Ramos (cell line): Measurements from ENCODE around the gene TCIRG1.
"Not testable (repeated sequence)": the region's sequence is repeated elsewhere in the genome, so short reads cannot be mapped to it uniquely, and the experiment has no call there.

Experiments
- in situ Hi-C: fragments of 300-500 bp; cut with MboI; formaldehyde crosslinking; loops from one replicate; pipeline ENCODE4 v1.14.3; 2022; ENCODE audit warnings: low sequenced_read_pairs; ENCODE audit not compliant: unreplicated experiment

The TCIRG1 gene, protein sequence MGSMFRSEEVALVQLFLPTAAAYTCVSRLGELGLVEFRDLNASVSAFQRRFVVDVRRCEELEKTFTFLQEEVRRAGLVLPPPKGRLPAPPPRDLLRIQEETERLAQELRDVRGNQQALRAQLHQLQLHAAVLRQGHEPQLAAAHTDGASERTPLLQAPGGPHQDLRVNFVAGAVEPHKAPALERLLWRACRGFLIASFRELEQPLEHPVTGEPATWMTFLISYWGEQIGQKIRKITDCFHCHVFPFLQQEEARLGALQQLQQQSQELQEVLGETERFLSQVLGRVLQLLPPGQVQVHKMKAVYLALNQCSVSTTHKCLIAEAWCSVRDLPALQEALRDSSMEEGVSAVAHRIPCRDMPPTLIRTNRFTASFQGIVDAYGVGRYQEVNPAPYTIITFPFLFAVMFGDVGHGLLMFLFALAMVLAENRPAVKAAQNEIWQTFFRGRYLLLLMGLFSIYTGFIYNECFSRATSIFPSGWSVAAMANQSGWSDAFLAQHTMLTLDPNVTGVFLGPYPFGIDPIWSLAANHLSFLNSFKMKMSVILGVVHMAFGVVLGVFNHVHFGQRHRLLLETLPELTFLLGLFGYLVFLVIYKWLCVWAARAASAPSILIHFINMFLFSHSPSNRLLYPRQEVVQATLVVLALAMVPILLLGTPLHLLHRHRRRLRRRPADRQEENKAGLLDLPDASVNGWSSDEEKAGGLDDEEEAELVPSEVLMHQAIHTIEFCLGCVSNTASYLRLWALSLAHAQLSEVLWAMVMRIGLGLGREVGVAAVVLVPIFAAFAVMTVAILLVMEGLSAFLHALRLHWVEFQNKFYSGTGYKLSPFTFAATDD

DNA sequence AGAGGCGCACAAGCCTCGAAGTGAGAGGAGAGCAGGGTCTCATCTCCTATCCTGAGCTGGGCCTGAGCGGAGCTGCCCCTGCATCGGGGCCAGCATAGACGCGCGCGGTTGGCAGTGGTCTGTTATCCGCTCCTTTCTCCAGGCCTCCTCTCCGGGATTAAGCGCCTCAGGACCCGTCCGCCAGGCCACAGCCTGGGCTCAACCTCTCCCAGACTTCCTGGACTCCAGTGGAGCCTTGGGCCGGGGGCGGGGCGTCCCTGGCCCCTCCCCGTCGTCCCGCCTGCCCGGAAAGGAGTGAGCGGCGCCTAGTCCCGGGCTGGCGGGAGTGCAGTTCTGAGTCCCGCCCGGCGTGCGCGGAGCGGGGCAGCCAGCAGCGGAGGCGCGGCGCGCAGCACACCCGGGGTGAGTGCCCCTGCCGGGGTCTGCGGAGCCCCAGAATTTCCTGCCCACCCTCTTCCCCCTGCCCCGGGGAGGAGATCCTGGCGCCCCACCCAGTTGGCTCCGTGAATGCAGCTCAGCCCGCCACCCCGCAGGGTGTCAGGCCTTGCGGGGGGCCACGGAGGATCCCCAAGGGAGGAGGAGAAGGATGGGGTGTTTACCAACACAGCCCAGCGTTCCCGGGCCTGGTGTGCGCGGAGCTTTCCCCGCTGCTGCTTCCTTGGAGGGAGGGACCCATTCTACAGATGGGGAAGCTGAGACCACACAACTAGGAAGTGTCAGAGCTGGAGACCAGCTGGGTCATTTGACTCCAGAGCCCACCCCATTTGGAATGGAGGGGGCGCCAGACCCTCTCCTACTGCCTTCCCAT is at the start of gene TCIRG1:
TCIRG1 (plus strand) TSS at position 308 of the 808 bp plus-strand sequence. CDS start 2,247 bp downstream, outside the sequence.
- in situ Hi-C loops = no loop called here

DNA sequence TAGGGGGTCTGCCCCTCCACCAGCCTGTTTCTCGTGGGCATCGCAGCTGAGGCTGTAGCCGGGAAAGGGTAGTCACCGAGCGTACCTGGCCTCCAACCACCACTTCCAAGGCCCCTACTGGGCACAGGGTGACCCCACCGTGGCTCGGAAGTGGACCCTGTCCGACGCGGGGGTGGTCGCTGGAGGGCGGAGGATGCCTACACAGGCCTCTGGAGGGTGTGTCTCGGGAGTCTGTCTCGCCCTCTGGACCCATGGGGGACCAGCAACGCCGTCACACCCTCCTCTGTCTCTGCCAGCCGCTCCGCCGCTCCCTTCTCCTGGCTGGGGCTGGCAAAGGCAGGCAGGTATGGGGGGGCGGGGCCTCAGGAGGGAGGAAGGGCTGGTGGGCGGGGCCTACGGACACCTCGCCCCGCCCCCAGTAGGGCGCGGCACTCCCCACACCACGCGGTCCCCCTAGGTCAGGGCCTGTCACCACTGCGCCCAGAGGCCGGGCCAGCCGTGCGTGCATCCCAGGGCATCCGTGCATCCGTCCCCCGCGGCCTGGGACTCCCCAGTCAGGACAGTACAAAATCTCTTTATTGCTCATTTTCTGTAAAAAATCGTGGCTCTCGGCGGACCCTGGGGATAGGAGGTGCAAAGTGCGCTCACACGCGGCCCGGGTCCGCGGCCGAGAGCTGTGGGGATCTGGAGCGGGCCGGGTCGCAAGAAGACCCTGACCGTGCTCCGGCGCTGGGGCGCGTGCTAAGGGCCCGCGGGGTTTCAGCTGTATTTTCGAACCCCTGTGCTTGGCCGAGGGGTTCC is 48.1 kb upstream of the TCIRG1 start:
- in situ Hi-C loops = not testable (repeated sequence)

DNA sequence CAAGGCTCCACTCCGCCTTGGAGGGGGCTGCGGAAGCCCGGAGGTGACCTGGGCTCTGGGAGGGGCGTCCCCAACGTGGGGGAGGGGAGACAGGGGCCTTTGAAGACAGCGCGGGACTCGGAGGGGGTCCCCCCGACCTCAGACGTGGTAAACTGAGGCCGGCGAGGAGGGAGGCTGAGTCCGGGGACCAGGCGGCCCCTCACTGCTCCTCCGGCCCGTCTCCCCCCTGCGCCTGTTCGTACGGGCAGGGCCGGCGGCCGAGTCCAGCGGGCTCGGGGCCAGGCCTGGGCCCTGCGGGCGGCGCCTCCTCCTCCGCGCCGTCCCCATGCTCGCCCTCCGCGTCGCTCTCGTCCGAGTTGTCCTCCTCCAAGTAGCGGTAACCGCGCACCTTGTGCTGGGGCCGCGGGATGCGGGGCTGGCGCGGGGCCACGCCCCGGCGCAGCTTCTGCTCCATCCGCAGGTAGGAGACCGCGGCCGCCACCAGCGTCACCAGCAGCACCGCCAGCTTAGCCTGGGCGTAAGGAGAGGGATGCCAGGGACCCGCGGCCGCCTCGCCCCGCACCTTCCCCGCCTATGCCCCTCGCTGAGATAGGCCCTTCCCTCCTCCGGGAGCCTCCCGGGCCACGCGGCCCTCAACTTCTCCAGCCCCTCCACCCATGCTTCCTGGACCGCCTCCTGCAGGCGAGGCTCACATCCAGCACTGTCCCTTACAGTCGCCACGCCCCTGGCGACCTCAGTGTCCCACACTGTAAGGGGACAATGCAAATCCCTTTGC is 47.3 kb upstream of the TCIRG1 start:
- in situ Hi-C loops = not testable (repeated sequence)

DNA sequence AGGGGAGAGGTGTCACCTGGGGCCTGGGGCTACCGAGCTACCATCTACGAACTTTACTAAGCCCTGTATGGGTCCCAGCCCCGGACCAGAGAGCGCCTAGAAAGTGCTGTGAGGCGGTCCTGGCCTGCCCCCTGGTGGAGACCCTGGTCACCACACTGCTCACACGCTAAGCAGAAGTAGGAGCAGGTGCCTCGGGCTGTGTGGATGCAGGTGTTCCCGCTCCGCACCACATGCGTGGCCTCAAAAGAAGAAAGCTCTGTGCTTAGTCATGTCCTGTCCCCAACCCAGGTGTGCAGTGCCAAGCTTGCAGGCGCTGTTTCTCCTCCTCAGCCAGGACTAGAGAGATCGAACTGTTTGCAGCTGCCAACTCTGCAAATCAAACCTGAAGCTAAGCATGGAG is 45.0 kb upstream of the TCIRG1 start:
- in situ Hi-C loops = not testable (repeated sequence)

DNA sequence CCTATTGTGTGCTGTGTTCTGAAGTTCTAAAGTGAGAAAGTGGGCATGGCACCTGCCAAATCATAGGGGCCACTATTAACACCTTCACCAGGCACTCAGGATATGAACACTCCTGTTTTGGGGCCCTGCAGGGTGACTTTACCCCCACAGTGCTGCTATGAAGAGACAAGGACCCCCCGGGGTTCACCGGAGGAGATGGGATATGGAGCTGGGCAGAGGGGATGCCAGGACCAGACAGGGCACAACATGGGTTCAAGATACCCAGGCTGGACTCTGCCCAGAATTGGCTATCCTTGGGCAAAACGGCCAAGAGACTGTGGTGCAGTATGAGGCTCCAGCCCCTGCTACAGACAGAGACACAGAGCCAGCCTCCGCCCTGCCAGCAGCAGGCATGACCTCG is 44.4 kb upstream of the TCIRG1 start:
- in situ Hi-C loops = not testable (repeated sequence)

DNA sequence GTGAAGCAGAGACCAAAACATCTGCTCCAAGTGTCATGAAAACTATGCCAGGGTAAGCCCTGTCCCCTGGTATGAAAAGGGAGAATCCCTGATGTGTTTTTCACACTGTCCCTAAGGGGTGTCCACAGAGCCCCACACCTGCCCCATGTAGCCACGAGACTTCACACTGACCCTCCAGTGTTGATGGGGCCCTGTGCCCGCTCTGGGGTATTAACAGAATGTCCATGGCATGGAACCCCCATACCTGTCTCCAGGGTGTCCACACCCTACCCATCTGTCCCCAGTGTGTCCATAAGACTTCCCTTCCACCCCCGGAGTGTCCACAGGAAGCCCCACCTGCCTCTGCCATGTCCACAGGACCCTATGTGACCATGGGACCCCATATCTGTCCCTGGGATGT is 43.7 kb upstream of the TCIRG1 start:
- in situ Hi-C loops = not testable (repeated sequence)

DNA sequence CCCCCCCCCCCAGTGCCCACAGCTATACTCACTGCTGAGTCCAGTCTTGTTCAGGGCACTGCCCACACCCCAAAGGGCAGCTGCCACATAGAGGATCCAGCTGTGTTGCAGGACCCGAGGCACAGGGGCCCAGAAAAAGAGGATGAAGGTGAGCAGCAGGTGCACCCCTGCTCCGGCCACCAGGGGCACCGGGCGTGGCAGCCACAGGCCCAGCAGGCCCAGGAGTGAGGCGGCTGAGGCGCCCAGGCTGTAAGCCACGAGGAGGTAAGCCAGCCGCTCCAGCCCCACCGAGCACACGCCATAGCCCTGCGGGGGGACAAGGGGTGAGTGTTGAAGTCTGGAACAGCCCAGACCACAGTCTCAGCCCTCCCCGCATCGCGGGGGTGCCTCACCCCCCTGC is 43.2 kb upstream of the TCIRG1 start:
- in situ Hi-C loops = not testable (repeated sequence)

DNA sequence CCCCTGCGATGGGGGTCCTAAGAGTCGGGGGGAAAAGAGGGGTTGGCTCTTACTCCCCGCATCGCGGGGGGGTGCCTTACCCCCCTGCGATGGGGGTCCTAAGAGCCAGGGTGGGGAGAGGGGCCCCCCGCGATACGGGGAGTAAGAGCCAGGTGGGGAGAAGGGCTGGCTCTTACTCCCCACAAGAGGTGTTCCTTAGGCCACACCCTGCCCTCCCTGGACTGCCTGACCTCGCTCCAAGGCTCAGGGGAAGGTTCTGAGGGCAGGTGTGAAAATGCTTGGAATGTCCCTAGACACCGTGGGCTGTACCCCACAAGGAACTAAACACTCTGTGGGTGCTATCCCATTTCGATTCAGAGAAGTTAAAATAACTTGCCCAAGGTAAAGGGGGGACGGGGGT is 42.8 kb upstream of the TCIRG1 start:
- in situ Hi-C loops = no loop called here

DNA sequence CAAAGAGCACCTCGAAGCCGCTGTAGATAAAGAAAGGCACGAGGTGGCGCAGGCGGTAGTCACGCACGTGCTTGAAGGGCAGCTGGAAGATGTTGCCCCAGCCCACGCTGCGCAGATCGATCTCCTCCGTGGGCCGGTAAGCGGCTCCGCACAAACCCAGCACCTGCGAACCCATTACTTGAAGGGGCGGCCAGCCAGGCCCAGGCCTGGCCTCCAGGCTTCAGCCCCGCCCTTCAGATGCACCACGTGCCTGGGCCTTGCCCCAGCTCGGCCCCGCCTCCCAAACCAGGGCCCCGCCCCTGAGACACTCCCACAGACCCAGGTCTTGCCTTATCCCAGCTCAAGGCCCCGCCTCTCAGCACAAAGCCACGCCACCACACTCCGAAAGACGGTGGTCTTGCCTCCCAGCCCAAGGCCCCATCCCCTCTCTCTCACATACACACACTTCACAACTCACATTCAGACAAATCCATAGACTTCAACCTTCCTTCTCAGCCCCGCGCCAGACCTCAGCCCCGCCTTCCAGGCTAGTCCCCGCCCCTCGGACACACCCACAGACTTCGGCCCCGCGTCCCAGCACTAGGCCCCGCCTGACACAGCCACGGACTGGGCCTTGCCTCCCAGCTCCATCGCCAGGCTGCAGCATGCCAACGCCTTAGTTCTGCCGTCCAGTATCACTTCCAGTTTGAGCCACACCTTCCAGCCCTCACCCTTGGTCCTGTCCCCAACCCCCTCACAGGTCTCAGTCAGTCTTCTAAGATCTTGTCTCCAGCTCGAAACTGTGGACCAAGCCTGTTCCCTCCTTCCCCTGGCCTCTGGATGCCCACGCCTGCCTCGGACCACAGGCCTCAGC is 42.0 kb upstream of the TCIRG1 start:
- in situ Hi-C loops = no loop called here

DNA sequence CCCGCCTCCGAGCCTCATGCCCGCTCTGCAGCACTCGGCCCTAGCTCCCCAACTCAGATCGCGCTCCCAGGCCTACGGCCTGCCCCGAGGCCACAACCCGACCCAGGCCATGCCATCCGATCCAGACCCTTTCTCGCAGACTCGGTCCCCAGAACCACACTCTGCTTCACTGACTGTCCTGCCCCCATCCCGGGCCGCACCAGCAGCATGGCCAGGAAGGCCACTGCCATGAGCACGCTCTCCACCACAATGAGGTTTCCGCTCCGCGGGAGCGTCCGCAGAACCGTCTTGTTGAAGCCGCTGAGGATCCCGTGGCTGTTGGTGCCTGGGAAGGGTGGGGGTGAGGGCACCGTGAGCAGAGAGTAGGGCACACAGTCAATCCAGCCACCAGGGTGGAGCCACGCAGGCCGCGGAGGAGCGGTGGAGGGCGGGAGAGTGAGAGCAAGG is 41.3 kb upstream of the TCIRG1 start:
- in situ Hi-C loops = no loop called here

DNA sequence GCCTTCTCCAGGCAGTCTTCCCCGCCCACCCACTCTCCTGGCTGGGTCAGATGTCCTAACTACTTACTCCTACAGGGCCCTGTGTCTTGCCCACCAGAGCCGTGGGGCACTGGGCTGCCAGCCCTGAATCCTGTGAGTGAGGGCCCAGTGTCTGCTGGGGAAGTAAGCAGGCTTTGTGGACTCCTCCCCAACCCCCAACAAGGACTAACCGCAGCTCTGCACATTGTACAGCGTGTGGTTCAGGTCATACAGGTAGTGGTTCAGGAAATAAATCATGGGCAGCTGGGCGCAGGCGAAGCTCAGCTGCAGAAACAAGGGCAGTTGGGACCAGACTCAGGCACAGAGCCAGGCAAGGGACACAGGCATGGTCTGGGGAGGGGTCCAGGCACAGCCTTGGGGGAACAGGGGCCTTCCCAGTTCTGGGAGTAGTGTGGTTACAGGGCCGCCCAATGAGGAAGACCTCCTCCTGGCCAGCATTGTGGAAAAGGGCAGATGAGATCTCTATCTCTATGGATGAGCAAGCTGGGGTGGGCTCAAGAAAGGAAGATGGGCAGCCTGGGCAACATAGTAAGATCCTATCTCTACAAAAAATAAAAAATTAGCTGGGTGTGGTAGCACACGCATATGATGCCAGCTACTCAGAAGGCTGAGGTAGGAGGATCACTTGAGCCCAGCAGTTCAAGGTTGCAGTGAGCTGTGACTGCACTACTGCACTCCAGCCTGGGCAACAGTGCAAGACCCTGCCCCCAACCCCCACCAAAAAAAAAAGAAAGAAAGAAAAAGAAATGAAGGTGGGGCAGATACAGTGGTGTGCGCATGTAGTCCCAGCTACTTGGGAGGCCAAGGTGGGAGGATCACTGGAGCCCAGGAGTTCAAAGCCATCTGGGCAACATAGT is 40.4 kb upstream of the TCIRG1 start:
- in situ Hi-C loops = no loop called here

DNA sequence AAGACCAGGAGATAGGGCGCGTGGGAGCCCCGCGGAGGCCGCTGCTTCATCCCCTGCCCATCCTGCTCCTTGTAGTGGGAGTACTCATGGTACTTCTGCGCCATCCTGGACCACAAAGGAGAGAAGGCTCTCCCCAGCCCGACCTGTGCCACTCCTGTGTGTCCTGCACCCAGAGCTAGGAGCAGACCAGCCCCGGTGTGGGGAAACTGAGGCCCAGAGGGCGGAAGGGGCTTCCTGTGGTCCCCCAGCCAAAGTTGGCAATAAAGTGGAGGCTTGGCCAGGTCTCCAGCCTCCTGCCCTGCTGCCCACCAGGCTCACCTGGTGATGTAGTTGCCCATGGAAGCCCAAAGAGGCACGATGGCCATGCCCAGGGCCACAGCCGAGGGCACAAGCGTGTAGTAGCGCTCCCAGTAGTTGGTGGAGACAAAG is 39.6 kb upstream of the TCIRG1 start:
- in situ Hi-C loops = no loop called here

DNA sequence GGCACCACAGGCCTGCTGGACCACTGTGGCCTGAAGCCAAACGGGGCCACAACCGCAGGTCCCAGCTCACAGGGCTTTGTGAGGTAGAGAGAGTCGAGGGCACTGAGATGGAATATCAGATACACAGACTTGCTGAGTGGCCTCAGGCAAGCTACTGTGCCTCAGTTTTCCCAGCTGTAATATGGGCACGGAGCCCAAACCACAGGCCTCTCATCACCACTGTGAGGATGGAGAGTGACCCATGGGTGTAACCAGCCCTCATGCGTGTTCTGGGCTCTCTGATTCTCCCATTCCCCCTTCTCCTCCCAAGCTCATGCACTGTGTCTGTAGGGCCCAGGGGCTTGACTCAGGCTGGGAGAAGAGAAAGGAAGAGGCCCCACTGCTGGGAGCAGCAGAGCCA is 39.1 kb upstream of the TCIRG1 start:
- in situ Hi-C loops = no loop called here

DNA sequence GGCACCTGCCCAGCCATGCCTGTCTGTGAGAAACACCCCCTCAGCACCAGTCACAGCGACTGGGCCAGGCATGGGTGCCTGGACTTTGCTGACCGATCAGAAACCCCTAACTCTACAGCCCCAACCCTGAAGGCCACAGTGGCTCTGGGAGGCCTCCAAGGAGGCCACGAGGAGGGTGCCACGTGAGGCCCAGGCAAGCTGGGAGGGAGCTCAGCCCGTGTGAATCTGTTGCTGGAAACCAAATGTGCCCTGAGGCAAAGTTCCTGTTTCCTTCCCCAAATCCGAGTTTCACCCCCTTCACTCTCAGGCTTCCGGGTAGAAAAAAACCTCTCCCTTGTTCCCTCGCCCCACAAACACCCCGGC is 36.3 kb upstream of the TCIRG1 start:
- in situ Hi-C loops = no loop called here

DNA sequence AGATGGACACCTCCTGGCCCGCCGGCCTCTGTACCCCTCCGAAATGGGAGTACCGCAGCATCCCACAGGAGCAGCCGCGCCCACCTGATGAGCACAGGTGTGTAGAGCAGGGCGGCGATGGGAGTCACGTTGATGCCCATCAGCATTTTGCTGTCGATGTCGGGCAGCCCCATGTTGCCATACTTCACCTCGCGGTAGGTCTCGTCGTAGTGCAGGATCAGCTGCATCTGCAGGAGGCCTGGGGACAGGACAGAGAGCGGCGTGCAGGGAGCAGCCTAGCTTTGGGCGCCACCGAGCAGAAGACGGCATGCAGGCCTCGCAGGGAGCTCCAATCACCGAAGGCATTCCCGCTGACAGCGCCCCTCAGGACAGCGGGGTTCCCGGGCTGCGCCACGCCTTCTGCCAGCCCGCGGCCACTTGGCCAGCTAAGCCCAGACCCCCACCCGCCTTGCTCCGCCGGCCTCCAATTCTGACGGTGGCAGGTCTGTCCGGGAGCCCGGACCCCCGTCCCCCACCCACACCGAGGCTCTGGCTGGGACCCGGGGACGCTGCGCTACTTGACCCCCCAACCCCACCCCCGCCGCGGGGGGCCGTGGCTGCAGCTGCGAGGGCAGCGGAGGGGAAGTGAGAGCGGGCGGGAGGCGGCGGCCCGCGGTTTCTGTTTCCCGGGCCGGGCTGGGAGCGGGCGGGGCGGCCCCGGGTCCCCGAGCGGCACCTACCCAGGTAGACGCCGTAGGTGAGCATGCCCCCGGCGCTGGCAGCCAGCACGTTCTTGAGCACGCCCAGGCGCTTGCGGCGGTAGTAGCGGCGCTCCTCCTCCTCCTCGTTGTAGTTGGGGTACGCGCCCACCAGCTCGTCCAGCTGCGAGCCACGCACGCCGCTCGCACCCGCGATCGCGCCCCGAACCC is 35.6 kb upstream of the TCIRG1 start:
- in situ Hi-C loops = no loop called here

DNA sequence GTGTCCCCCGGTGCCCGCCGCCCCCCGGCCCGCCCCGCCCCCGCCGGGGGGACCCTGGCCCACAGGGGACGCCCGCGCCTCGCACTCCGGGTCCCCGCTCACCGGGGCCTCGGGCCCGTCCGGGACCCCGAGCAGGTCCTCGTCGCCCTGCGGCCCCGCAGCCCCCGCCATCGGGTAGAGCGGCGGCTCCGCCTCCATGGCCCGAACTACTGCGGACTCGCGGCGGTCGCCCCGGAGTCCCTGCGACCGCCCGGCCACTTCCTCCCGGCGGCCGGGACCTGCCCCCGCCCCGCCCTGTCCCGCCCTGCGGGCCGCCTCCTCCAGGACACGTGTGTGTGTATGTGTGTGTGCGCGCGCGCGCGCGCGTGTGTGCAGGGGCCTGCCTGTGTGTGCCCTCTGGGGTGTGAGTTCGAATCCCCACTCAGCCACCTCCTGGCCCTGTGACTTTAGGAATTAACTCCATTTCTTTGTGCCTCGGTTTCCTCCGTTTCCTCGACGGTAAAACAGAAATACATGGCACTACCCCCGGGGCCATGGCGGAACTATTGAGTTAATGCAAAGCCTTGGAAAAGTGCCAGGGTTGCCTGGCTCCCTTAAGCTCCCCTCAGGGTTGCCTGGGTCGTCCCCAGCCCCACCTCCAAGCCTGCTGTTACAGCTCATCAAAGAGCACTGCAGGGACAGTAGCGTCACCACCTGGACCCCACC is 34.8 kb upstream of the TCIRG1 start, which contains the start of gene UNC93B1:
UNC93B1 (minus strand) TSS at position 252 of the 705 bp plus-strand sequence; CDS start at position 198, 54 bp downstream.
- in situ Hi-C loops = no loop called here
